Muscle layer of duodenum (tissue), 2 donors: ENCODE results near the gene FXYD6.

Experiments
- H3K27ac ChIP-seq: one replicate; pipeline ENCODE4 v1.7.0; 2013; ENCODE audit warnings: mild to moderate bottlenecking, low read length
- H3K27me3 ChIP-seq: one replicate; pipeline ENCODE4 v1.7.0; 2013; ENCODE audit warnings: low read depth, mild to moderate bottlenecking, control low read depth, low read length
- H3K36me3 ChIP-seq, 2 donors: one replicate each; pipeline ENCODE4 v1.7.0; 2013; ENCODE audit warnings: low read length in 2 of 2, control low read depth in 1 of 2, mild to moderate bottlenecking in 1 of 2; ENCODE audit not compliant: insufficient read depth in 2 of 2, control insufficient read depth in 1 of 2
- H3K4me1 ChIP-seq, 2 donors: one replicate each; pipeline ENCODE4 v1.7.0; 2013; ENCODE audit warnings: low read length in 2 of 2, mild to moderate bottlenecking in 2 of 2, control low read depth in 1 of 2, moderate library complexity in 1 of 2; ENCODE audit not compliant: insufficient read depth in 2 of 2, control insufficient read depth in 1 of 2
- H3K4me3 ChIP-seq, 2 donors: one replicate each; pipeline ENCODE4 v1.7.0; 2013; ENCODE audit warnings: low read length in 2 of 2, low read depth in 1 of 2, mild to moderate bottlenecking in 1 of 2
- H3K9me3 ChIP-seq, 2 donors: one replicate each; pipeline ENCODE4 v1.7.0; 2013; ENCODE audit warnings: low read length in 2 of 2, control low read depth in 1 of 2, mild to moderate bottlenecking in 1 of 2; ENCODE audit not compliant: control insufficient read depth in 1 of 2
- donor health status: healthy.

The FXYD6 gene

DNA sequence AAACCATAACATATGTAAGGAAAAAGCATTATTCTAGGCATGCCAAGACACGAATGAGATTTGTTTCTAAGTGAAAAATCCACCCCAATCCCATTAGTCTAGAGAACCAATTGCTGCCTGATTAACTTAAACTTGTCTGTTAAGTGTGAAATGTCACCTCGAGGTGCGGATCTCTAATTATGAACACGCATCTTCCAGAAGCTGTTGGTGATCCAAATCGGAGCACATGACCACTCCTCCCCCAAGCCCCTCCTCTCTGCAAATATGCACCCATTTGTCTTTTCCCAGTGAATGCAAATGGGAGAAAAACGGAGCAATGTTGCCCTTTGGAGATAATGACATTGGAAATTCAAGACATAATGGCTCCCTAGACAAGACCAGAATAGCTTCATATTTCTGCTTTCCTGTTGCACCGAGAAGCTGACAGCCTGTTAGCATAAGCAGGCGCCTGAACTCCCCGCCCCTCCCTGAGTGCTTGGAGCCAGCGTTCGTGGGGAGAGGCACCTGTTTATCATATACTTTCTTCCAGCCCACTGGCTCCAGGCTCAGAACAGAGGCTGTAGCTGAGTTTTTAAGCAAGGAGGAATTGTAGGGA lies 6.0 kb upstream of the FXYD6 start:
- Histone ChIP-seq H3K4me1 (peaks cover 2 to 45% of the 10 kb centered on the region in 2 donors), H3K4me3 (peak overlapping the region; percentile 8 to 19), H3K36me3 (no peaks in the 10 kb centered on the region), H3K9me3 (no peaks in the 10 kb centered on the region), H3K27me3 (peaks cover 9% of the 10 kb centered on the region), H3K27ac (no peak overlapping the region)

GRCh38 chr11:117881217-117881616 lies 4.8 kb upstream of the FXYD6 start:
- Histone ChIP-seq H3K27ac (no peak overlapping the region), H3K27me3 (peaks cover 13% of the 10 kb centered on the region), H3K4me1 (peaks cover 8 to 50% of the 10 kb centered on the region in 2 donors), H3K9me3 (no peaks in the 10 kb centered on the region), H3K36me3 (no peaks in the 10 kb centered on the region), H3K4me3 (no peak overlapping the region)

- no peaks in the 10 kb centered on the region for H3K9me3 ChIP-seq
- H3K4me3 ChIP-seq: no peak overlapping the region
- H3K27me3 ChIP-seq: peaks cover 18% of the 10 kb centered on the region
- H3K36me3 ChIP-seq: no peaks in the 10 kb centered on the region
- H3K4me1 ChIP-seq: peaks cover 8 to 52% of the 10 kb centered on the region in 2 donors
- no peak overlapping the region for H3K27ac ChIP-seq
Measured at GRCh38 chr11:117879516-117880480, 3.3 kb upstream of the FXYD6 start.

DNA sequence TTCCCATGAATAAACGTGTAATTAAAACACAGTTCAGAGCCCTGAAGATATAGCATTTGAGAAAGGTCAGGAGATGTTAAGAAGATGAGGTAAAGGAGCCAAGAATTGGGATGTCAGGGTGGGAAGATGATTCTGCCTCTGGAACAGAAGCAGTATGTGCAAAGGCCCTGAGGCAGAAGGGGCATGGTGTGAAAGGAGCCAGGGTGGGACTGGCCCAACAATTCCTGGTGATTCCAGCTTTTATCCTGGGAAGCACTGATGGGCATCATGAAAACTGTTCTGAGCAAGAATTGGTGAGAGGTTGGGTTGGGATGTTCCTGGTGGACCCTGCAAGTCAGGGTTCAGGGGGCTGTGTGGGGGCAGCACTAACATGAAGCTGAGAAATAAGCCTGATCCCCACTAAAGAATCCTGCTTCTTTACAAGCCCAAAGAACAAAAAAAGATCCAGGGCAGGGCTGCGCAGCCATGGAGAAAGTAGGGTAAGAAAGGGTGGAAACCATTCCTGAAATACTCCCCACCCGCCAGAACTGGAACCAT lies 2.5 kb upstream of the FXYD6 start:
- Histone ChIP-seq H3K36me3 (no peaks in the 10 kb centered on the region), H3K27me3 (peaks cover 18% of the 10 kb centered on the region), H3K27ac (no peak overlapping the region), H3K4me3 (no peak overlapping the region), H3K4me1 (peaks cover 8 to 52% of the 10 kb centered on the region in 2 donors), H3K9me3 (no peaks in the 10 kb centered on the region)

- Histone ChIP-seq H3K27me3 (peaks cover 18% of the 10 kb centered on the region), H3K9me3 (no peaks in the 10 kb centered on the region), H3K36me3 (no peaks in the 10 kb centered on the region), H3K27ac (no peak overlapping the region), H3K4me3 (no peak overlapping the region), H3K4me1 (peaks cover 8 to 52% of the 10 kb centered on the region in 2 donors)
Measured at GRCh38 chr11:117878314-117878938, 2.0 kb upstream of the FXYD6 start.

DNA sequence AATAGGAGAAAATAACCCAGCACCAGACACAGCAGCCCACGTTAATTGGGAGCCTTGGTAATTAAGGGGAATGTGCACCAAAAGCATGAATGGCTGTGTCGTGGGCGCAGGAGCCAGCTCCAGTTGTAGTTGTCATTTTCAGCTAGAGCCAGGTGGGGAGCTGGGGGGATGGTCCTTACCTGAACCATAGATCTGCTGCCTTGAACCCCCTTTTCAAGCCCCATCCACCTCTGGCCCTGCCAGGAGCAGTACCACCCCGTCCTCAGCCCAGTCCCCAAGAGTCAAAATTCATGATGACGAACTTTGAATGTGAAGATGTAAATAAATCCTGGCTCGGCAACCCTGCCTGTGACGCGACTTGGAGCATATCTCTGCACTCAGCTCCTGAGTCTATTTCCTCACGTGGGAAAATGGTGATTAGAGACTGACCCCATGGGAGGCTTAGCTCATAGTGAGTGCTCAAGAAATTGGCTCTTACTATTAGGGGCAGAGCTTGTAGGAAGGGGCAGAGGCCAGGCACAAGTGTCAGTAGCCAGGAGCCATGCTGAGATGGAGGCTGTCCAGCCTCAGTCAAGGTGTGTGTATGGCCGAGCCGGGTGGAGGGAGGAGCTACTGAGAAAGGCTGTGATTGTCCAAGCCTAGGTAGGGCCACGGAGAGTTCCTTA lies 794 bp upstream of the FXYD6 start:
- Histone ChIP-seq H3K36me3 (no peaks in the 10 kb centered on the region), H3K4me1 (peaks cover 11 to 53% of the 10 kb centered on the region in 2 donors), H3K9me3 (no peaks in the 10 kb centered on the region), H3K4me3 (peak overlapping the region; percentile 53 to 82), H3K27me3 (peaks cover 18% of the 10 kb centered on the region), H3K27ac (peak overlapping the region; percentile 78)

DNA sequence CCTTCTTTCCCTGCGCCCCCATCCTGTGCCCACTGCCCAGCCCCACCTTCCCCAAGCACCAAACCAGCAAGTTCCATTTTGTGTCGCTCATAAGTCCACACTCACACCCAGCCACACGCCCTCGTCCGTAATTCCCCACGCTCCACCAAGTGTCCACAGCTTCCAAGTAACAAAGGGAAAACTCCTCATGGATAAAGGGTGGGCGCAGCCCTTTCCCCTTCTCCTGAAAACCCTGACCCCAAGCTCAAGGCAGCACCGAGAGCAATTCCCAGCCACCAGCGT lies 458 bp downstream of the FXYD6 start:
- H3K27ac ChIP-seq: peak overlapping the region; percentile 56
- no peaks in the 10 kb centered on the region for H3K9me3 ChIP-seq
- H3K27me3 ChIP-seq: peaks cover 18% of the 10 kb centered on the region
- H3K36me3 ChIP-seq: no peaks in the 10 kb centered on the region
- peaks cover 11 to 61% of the 10 kb centered on the region in 2 donors for H3K4me1 ChIP-seq
- H3K4me3 ChIP-seq: peak overlapping the region; percentile 68 to 82

GRCh38 chr11:117875382-117876058 lies 938 bp downstream of the FXYD6 start:
- H3K9me3 ChIP-seq: no peaks in the 10 kb centered on the region
- H3K36me3 ChIP-seq: no peaks in the 10 kb centered on the region
- H3K27me3 ChIP-seq: peaks cover 18% of the 10 kb centered on the region
- peak overlapping the region; percentile 68 to 82 for H3K4me3 ChIP-seq
- peaks cover 14 to 63% of the 10 kb centered on the region in 2 donors for H3K4me1 ChIP-seq
- H3K27ac ChIP-seq: peak overlapping the region; percentile 56

DNA sequence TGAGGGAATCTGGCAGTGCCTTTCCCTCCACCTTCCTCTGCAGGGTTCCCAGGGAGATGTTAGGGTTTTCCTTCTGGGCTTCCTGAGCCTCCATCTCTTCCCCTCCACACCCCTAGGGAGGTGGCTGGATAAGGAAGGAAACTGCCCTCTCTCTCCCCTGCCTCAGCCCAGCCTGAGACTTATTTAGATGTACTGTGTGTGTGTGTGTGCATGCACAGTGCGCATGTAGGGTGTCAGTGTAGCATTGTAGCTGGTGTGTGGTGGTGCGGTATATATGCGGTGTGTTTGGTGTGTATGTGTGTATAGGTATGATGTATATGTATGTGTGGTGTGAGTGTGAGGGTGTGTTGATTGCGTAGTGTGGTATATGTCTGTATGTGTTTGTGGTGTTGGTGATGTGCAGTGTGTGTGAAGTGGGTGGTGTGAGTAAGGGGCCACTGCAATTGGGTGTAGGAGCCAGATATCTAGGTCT lies 1.5 kb downstream of the FXYD6 start:
- peaks cover 18 to 69% of the 10 kb centered on the region in 2 donors for H3K4me1 ChIP-seq
- peak overlapping the region; percentile 56 for H3K27ac ChIP-seq
- peaks cover 18% of the 10 kb centered on the region for H3K27me3 ChIP-seq
- no peaks in the 10 kb centered on the region for H3K36me3 ChIP-seq
- peak overlapping the region; percentile 68 to 82 for H3K4me3 ChIP-seq
- H3K9me3 ChIP-seq: no peaks in the 10 kb centered on the region

- Histone ChIP-seq H3K36me3 (no peaks in the 10 kb centered on the region), H3K4me1 (peaks cover 20 to 74% of the 10 kb centered on the region in 2 donors), H3K4me3 (peak overlapping the region; percentile 35 to 82), H3K27me3 (peaks cover 18% of the 10 kb centered on the region), H3K27ac (peak overlapping the region; percentile 52), H3K9me3 (no peaks in the 10 kb centered on the region)
Measured at GRCh38 chr11:117874253-117874909, 2.1 kb downstream of the FXYD6 start.
